Fibroblast of skin of abdomen (primary cell): ENCODE measurements around the gene GPR78.

Experiments
- DNase-seq: peaks from one replicate; pipeline ENCODE4 v3.0.0-alpha.2; 2013

GPR78 gene

DNA sequence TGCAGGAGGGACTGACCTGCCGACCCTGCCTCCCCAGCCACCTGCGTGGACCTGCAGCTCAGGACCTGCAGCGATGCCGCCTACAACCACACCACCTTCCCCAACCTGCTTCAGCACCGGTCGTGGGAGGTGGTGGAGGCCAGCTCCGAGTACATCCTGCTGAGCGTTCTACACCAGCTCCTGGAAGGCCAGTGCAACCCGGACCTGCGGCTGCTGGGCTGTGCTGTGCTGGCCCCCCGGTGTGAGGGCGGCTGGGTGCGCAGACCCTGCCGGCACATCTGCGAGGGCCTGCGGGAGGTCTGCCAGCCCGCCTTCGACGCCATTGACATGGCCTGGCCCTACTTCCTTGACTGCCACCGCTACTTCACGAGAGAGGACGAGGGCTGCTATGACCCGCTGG, 20.9 kb downstream of the GPR78 start:
- DNase-seq: no peak

DNA sequence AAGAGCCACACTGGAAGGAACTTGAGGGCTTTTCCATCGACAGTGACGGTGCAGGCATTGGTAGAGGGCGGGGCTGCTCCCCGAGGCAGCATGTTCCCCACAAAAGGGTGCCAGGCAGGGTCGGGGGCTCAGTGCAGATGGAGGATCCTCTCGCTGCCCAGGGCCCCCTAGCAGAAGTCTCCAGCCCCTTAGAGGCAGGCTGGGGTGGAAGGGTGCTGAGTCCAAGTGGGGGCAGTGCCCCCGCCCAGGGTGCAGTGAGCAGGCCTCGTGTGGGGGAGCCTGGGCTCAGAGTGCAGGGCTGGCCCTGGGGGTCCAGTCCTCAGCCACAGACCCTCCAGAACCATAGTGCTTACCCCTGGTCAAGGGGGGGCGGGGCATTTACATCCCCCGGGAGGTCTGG, 21.4 kb downstream of the GPR78 start:
- no peak for DNase-seq

DNA sequence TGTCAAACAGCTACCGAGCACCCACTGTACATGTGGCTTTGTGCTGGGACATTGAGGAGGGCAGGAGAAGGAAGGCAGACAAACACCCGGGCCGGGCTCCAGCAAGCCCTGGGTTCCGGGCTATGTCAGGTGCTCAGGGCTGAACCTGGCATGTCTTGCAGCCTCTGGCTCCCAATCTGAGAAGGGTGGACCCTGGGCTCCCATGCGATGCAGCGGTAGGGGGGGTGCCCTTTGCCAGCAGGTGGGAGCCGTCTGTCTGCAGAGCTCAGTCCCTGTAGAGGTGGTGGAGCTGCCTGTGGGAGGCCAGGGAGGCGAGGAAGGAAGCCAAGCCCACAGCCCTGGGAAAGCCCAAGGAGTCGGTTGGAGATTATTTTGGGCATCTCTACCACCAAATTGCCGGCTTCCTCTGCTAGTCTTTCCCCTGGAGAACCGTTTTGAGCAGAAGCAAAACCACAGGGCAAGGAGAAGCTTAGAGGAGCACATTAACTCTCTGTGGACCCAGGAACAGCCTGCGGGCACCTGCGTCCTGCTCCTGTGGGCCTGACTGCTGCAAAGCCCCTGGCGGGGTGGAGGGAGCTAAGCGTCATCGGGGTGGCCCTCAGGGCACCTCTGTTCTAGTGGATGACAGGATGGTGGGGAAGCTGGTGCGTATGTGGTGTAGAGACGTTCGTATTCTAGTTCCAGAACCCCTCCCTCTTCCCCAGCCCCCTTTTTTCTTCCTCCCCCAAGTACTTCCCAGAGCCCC, 22.7 kb downstream of the GPR78 start:
- DNase-seq: no peak

DNA sequence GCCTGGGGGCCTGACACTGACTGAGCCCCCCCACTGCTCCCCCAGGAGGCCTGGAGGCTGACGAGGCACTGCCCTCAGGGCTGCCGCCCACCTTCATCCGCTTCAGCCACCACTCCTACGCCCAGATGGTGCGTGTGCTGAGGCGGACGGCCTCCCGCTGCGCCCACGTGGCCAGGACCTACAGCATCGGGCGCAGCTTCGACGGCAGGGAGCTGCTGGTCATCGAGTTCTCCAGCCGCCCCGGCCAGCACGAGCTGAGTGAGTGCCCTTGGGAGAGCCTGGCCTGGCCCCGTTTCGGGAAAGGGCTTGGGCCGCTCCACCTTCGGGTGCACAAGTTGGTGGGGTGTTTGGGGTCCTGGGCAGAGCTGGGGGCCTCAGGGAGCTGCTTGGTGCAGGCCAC, 23.7 kb downstream of the GPR78 start:
- no peak for DNase-seq

DNA sequence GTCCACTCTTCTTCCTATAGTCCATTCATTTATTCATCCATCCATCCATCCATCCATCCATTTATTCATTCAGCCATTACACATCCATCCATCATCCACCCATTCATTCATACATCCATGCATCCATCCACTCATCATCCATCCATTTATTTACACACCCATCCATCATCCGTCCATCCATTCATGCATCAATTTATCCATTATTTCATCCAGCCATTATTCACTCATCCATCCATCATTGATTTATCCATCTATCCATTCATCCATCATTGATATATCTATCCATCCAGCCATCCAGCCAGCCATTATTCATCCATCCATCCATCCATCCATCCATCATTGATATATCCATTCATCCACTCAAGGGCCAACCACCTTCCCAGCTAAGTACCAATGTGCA, 25.1 kb downstream of the GPR78 start:
- no peak for DNase-seq

DNA sequence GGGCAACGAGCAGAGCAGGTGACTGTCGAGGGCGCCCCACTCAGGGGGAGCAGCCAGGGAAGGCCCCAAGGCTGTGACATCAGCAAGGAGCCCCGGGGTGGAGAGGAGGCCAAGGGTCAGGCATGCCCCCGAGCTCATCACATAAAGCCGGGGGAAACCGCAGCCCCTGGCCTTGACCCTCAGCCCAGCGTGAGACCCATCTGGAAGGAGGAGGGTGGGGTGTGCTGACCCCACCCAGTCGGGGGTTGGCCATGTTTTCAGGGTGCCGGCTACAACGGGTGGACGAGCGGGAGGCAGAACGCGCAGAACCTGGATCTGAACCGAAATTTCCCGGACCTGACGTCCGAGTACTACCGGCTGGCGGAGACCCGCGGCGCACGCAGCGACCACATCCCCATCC, 26.3 kb downstream of the GPR78 start:
- DNase-seq: no peak

DNA sequence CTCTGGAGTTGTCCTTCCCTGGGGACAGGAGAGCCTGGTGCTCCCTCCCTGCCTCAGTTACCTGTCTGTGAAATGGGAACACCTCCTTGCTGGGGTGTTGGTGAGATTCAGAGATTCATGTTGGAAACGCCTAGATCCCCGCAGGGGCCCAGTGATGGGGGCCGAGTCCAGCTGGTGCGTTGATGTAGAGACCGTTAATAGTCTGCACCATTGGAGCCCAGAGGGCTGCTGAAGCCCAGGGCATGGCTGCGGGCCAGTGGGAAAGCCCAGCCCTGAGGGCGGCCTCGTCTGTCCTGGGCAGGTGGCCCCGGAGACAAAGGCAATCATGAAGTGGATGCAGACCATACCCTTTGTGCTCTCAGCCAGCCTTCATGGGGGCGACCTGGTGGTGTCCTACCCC, 26.8 kb downstream of the GPR78 start:
- DNase-seq: no peak

DNA sequence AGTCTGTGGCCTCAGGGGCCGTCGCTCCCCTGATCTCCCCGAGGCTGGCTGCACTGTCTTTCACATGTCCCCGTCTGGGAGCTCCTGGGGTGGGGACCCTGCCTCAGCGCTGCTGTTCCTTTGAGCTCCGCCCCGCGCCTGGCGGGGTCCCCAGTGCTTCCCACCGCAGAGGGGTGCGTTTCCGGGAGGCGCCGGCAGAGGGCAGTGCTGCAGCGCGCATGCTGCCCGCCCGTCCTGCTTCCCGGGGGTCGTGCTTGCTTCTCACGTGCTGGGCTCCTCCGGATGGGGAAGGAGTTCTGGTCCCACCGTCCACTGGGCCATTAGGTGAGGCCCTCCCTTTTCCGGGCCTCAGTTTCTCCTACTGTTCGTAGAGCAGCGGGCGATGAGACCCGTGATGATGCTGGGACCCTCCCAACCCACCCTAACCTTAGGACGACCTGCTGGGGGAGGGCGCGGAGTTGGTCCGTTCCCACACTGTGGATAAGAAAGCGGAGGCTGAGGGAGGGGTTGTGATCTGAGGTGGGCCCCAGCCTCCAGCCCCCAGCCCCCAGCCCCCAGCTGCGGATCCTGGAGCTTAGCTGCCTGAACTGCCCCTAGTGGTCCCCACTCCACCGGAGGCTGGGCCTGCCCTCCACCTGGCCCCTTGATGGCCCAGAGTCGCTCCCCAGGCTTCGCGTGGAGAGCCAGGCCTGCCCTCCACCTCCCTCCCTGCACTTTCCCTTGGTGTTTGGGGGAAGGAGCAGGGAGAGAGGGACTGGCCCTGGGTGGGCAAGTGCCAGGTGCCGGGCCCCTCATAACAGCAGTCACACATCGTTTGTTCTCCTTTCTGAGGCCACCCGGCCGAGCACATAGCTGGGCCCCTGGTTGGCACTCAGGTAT, 27.6 kb downstream of the GPR78 start:
- DNase-seq: peak; percentile 9

DNA sequence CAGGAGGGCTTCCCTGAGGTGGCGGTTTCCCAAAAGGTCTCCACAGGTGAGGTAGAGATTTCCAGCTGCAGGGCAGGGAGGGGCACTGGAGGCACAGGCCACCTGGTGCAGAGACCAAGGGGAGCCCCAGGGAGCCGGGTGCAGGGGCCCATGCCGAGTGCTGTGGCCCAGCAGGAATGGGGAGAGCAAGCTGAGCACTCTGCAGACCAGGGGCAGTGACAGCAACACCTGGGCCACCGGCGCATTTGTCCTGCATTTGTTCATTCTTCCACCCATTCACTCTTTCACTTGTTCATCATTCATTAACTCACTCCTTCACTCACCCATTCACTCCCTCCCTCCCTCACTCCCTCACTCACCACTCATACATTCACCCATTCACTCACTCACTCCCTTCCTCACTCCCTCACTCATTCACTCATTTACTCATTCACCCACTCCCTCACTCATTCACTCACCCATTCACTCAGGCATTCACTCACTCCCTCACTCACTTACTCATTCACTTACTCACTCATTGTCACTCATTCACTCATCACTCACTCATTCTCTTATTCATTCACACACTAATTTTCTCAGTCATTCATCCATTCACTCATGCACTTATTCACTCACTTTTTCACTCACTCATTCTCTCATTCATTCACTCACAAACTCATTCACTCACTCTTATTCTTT, 28.7 kb downstream of the GPR78 start:
- DNase-seq: no peak

DNA sequence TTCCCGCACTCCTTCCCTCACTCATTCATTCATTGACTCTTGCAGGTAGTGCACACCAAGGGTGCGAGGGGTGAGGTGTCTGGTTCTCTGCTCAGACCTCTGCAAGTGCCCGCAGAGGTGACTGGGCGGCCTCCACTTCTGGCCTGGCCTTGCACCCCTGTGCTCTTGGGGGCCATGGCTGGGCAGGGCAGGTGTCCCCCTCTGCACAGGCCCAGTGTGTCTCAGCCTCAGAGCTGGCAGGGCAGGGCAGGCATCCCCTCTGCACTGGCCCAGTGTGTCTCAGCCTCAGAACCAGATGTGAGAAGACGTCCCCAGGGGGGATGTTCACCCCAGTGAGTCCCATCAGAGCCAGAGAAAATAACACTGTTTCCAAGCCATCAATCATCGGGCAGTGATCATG, 29.2 kb downstream of the GPR78 start:
- DNase-seq: no peak

DNA sequence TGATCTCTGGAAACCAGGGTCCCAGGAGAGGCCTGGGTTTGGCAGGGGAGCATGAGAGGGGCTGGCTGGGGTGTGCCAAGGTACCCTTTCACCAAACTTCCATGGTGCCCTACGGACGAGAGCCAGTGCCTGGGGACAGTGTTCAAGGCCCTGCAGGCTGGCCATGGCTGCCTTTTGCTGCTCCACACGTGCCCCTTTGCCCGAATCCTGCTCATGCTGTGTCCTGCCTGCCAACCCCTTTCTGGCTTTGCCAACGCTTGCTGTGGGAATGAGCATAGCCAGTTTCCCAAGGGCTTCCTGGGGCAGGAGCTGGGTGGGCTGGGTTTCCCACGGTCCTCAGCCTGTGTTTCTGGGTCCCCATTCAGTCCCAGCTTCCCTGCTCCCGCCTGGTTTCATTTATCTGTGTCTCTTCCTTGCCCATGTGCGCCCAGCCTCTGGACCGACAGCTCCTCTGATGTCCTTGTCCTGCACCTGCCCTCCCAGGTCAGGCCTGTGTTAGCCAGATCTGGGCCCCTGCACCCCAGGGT, 29.7 kb downstream of the GPR78 start:
- no peak for DNase-seq

DNA sequence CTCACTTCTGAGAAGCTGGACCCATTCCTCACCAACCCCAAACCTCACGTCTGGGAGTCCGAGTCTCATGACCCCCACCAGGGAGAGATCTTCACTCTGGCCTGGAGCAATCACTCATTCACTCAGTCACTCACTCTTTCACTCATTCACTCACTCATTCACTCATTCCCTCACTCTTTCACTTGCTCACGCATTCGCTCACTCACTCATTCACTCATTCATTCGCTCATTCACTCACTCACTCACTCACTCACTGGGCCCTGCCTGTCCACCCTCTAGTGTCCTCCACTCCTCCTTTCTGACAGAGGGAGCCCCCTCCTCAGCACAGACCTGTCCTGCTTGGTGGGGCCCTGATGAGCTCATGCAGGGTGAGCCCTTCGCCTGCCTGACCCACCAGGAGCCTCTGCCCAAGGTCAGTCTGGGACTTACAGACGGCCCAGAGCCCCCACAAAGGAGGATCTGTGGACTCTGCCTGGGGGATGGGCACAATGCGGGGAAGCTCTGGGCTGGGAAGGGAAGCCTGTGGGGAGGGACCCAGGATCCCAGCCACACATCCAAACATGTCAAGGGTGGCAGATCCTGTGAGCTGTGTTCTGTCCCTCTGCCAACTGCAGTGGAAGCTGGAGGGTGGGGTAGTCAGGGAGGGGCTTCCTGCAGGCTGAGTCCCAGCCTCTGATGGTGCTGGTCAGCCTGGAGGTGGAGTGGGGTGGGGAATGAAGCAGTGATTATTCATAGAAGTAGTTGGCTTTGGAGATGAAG, 30.8 kb downstream of the GPR78 start:
- no peak for DNase-seq

DNA sequence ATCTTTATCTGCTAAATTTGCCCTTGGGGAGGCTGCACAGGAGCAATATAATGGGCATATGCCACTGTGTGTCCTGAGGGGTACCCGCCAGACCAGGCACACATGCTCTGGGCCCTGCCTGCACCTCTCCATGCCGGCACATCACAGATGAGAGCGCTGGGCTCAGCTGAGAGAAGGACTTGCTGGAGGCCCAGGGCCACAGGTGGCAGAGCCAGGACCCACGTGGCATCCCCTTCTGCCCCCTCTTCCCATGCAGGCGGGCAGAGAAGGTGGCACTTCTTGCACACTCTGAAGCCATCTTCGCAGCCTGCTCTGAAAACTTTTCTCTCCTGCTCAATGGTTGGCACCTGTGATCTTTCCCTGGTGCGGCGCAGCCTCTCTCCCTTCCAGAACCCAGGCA, 32.5 kb downstream of the GPR78 start:
- no peak for DNase-seq

DNA sequence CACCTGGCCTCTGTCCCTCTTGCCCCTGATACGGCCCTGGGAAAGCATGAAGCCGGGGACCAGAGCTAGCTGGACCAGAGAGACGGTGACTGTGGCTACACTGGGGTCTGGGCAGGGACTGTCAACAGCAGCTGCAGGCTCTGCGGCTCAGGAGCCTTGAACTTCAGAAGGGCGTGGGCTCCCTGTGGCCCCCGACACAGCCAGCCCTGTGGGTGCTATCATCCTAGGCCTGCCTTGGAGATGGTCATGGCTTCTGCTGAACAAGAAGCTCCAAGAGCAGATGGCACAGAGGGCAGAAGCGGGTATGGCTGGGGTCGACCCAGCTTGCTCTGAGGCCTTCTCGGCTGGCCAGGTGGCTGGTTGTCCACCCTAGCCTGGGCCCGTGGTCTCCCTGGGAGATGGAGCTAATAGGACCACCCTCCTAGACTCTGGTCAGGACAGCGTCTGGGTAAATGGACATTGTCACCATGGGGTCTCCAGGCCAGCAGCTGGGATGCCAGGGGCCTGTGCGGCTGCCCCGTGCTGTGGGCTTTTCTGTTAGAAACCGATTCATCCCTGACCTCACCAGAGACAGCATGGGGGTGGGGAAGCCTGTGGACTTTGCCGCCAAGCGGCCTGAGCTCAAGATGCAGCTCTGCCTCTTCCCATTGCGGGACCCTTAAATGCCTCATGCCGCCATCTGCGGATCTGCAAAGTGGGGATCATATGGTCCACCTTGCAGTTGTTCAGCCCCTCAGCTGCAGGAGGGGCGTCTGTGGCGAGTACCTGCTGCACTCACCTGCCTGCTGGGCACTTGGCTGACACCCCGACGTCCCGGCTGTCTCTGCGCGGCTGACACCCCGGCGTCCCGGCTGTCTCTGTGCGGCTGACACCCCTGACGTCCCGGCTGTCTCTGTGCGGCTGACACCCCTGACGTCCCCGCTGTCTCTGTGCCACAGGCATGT, 33.5 kb downstream of the GPR78 start:
- no peak for DNase-seq

DNA sequence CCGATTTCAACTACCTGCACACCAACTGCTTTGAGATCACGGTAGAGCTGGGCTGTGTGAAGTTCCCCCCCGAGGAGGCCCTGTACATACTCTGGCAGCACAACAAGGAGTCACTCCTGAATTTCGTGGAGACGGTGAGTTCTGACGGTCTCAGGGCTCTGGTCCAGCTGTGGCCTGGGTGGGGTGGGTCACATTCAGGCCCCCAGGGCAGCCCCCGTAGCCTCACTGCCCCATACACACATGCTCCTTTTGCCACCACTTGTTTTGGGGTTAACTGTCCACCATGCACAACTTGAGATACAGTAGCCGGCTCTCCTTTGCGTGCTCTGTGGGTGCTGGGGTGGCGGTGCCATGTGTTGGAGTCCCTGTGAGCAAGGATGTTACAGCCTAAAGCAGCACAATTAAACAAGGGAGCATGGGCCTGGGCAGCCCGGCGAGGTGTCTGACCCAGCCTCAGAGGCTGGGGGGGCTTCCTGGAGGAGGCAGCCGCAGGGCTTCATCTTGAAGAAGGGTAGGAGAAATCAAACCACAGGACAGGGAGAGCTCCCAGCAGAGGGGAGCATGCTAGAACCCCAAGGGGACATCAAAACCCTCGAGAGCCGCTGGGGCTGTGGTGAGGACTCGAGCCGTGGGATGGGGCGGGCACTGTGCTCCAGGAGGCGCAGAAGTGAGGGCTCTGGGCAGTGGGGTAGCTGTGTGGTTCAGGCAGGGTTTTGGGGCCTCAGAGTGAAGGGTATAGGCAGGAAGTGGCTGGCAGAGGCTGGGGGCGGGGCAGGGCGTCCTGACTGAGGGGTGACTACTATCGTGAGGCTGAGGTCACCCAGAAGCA, 34.4 kb downstream of the GPR78 start:
- DNase-seq: no peak

DNA sequence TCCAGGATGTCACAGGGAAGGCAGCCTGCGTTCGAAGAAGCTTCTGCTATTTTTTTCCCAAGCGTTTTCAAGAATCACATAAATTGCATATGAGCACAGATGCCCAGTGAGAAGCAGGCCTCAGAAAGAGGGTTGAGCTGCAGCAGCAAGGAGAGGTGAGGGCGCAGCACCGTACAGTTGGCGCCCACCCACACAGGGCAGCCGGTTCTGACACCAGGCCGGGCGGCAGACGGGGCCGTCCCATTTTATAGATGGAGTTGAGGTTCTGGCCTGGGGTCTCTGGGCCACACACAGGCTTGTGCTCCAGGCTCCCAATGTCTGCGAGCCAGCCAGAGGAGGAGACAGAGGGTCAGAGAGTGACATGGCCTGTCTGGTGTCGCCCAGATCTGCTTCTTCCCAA, 35.2 kb downstream of the GPR78 start:
- no peak for DNase-seq

DNA sequence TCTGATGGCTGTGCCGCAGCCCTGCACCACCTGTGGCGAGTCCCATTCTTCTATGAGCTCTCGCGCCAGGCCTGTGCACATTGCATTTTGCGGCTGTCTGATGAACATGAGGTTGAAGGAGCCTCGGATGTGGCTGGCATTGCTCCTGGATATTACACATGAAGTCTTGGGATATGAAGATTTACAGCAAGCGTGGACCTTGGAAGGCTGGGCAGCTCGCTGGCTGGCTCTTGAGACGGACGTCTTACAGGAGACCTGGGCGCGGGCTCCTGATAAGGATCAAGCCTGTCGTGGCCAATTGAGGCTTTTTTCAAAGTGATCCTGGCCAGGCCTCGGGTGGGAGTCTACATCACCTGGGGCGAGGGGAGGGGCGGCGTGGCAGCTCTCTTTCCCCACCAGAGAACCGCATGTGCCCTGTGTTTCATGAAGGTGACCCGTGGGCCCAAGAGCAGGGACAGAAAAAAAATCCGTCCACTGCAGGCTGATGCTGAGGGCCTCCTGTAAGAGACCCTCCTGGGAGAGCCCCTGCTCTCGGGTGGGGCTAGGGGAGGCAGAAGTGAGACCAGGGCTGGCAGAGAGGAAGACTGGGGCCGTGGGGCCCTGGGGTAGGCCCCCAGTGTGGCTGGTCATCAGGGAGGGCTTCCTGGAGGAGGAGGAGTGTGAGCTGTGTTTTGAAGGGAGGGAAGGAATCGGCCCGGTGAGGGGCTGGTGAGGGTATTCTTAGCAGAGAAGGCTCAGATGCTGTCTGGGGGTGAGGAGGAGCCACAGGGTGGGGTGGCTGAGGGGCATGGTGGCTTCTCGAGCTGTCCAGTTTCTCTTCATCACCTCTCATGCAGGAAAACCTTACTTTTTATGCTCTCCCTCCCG, 36.0 kb downstream of the GPR78 start:
- DNase-seq: no peak

DNA sequence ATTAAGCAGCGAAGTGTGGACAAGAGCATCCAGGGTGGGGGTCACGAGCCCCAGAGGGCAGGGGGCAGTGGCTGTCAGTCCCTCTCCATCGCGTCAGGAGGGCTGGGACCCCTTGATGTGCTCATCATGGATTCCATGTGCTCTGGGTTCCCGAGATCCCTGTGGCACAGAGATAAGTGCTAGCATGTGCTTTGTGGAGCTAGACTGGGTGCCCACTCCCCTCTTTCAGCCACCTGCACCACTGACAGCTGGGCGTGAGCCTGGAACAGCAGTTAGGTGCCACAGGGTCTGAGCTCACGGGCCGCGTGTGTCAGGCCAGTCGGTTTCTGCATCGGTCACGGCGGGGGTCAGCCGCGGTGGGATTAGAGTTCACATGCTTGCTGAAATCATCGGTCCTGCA, 36.6 kb downstream of the GPR78 start:
- no peak for DNase-seq

DNA sequence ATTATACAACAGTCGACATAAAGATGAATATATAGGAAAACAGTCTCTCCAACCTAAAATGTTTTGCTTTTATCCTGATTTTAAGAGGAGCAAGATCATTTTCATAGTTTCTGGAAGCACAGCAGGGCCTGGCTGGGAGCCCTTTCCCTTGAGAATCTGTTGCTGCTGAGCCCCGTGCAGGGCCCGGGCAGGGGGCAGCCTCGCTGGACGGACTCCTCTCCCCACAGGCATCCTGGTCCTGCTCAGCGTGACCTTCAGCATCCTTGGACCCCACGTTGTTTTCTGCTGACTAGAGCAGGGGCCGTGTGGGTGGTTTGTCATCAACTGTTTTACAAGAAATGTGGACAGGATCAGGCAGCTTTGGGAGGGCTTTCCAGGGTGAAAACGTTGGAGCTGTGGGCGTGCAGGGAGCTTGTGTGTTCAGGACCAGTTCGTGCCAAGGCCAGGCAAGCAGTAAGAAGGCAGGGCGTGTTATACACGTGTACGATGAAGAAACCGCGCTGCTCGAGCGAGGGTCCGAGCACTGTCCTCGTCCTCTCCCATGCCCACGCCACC, 37.4 kb downstream of the GPR78 start:
- no peak for DNase-seq
